NT2/D1 (cell line): ENCODE results near the gene ZNF592.

Experiments
- DNase-seq: peaks from one replicate; pipeline ENCODE4 v3.0.0-alpha.2; 2011; ENCODE audit warnings: low read depth, low spot score
- H3K27me3 ChIP-seq: 2 replicates; pipeline ENCODE4 v1.6.0; 2011; ENCODE audit warnings: mild to moderate bottlenecking; ENCODE audit not compliant: insufficient read length, insufficient read depth
- H3K36me3 ChIP-seq: 2 replicates; pipeline ENCODE4 v1.6.1; 2011; ENCODE audit warnings: mild to moderate bottlenecking, low read length, mixed read lengths; ENCODE audit not compliant: insufficient read depth, insufficient read length
- H3K4me1 ChIP-seq: 2 replicates; pipeline ENCODE4 v1.5.1; 2011; ENCODE audit not compliant: insufficient read depth, insufficient read length
- H3K4me3 ChIP-seq: 2 replicates; pipeline ENCODE4 v1.5.1; 2011; ENCODE audit warnings: low read depth; ENCODE audit not compliant: insufficient read length
- H3K9ac ChIP-seq: 2 replicates; pipeline ENCODE4 v1.6.0; 2011; ENCODE audit warnings: low read depth; ENCODE audit not compliant: insufficient read length
- H3K9me3 ChIP-seq: 2 replicates; pipeline ENCODE4 v1.5.1; 2011; ENCODE audit warnings: mild to moderate bottlenecking, low read length; ENCODE audit not compliant: insufficient read depth
- SUZ12 ChIP-seq: IDR thresholded peaks from 2 replicates; pipeline ENCODE4 v1.6.1; 2011; ENCODE audit not compliant: insufficient read length, insufficient read depth; ENCODE audit errors: extremely low read depth
- YY1 ChIP-seq: IDR thresholded peaks from 2 replicates; pipeline ENCODE4 v1.6.1; 2011; ENCODE audit not compliant: insufficient read length, insufficient read depth
- ZNF274 ChIP-seq: IDR thresholded peaks from 2 replicates; pipeline ENCODE4 v1.6.1; 2011; ENCODE audit warnings: mild to moderate bottlenecking, low read depth, low read length

Gene ZNF592

GRCh38 chr15:84762840-84763572 lies 14.6 kb downstream of the ZNF592 start:
- no peak overlapping the region for H3K9ac ChIP-seq
- DNase-seq = no peak

GRCh38 chr15:84764585-84764984 lies 16.2 kb downstream of the ZNF592 start:
- Histone ChIP-seq H3K9me3 (no peaks in the 10 kb centered on the region), H3K4me3 (no peak overlapping the region), H3K27me3 (no peaks in the 10 kb centered on the region), H3K4me1 (no peaks in the 10 kb centered on the region), H3K9ac (no peak overlapping the region), H3K36me3 (peaks cover 40% of the 10 kb centered on the region)
- no peak for TF ChIP-seq YY1
- no peak for TF ChIP-seq ZNF274
- DNase-seq = no peak

More at GRCh38 chr15:84762840-84763572, 14.6 kb downstream of the ZNF592 start:
- Histone ChIP-seq H3K9me3 (no peaks in the 10 kb centered on the region), H3K36me3 (peaks cover 25% of the 10 kb centered on the region), H3K27me3 (no peaks in the 10 kb centered on the region), H3K4me1 (no peaks in the 10 kb centered on the region), H3K4me3 (no peak overlapping the region)
- no peak for TF ChIP-seq ZNF274
- no peak for TF ChIP-seq YY1
- TF ChIP-seq SUZ12 = no peak

- DNase-seq = no peak
- H3K4me1 ChIP-seq = no peaks in the 10 kb centered on the region
- TF ChIP-seq ZNF274 (no peak), YY1 (no peak), SUZ12 (no peak)
- peaks cover 43% of the 10 kb centered on the region for H3K36me3 ChIP-seq
- H3K9me3 ChIP-seq = no peaks in the 10 kb centered on the region
- no peak overlapping the region for H3K4me3 ChIP-seq
- no peak overlapping the region for H3K9ac ChIP-seq
- no peaks in the 10 kb centered on the region for H3K27me3 ChIP-seq
Measured at GRCh38 chr15:84764989-84765388, 16.6 kb downstream of the ZNF592 start.

- Histone ChIP-seq H3K36me3 (peaks cover 46% of the 10 kb centered on the region), H3K9me3 (no peaks in the 10 kb centered on the region), H3K27me3 (no peaks in the 10 kb centered on the region), H3K9ac (no peak overlapping the region), H3K4me1 (no peaks in the 10 kb centered on the region), H3K4me3 (no peak overlapping the region)
- TF ChIP-seq ZNF274 (no peak), SUZ12 (no peak), YY1 (no peak)
- DNase-seq = no peak
Measured at GRCh38 chr15:84765675-84766074, 17.3 kb downstream of the ZNF592 start.

- TF ChIP-seq SUZ12 (no peak), YY1 (no peak), ZNF274 (no peak)
- no peak for DNase-seq
- Histone ChIP-seq H3K36me3 (peaks cover 54% of the 10 kb centered on the region), H3K27me3 (no peaks in the 10 kb centered on the region), H3K9ac (no peak overlapping the region), H3K9me3 (no peaks in the 10 kb centered on the region), H3K4me1 (no peaks in the 10 kb centered on the region), H3K4me3 (no peak overlapping the region)
Measured at GRCh38 chr15:84766461-84767035, 18.2 kb downstream of the ZNF592 start.

GRCh38 chr15:84772031-84772430 lies 23.6 kb downstream of the ZNF592 start:
- Histone ChIP-seq H3K4me3 (no peak overlapping the region), H3K9ac (no peak overlapping the region), H3K36me3 (peaks cover 58% of the 10 kb centered on the region), H3K9me3 (no peaks in the 10 kb centered on the region), H3K27me3 (no peaks in the 10 kb centered on the region), H3K4me1 (no peaks in the 10 kb centered on the region)
- TF ChIP-seq ZNF274 = no peak
- no peak for TF ChIP-seq YY1
- no peak for TF ChIP-seq SUZ12
- no peak for DNase-seq

- Histone ChIP-seq H3K36me3 (peaks cover 53% of the 10 kb centered on the region), H3K9me3 (no peaks in the 10 kb centered on the region), H3K9ac (no peak overlapping the region), H3K27me3 (no peaks in the 10 kb centered on the region), H3K4me1 (no peaks in the 10 kb centered on the region), H3K4me3 (no peak overlapping the region)
- TF ChIP-seq SUZ12 (no peak), ZNF274 (no peak)
- no peak for DNase-seq
Measured at GRCh38 chr15:84772467-84772866, 24.1 kb downstream of the ZNF592 start.

GRCh38 chr15:84773716-84774115 lies 25.3 kb downstream of the ZNF592 start:
- TF ChIP-seq SUZ12 = no peak
- TF ChIP-seq ZNF274 = no peak
- no peak for TF ChIP-seq YY1
- H3K4me3 ChIP-seq = no peak overlapping the region
- H3K36me3 ChIP-seq = peaks cover 50% of the 10 kb centered on the region
- H3K9ac ChIP-seq = no peak overlapping the region
- no peaks in the 10 kb centered on the region for H3K9me3 ChIP-seq
- no peaks in the 10 kb centered on the region for H3K4me1 ChIP-seq
- DNase-seq = no peak
- H3K27me3 ChIP-seq = no peaks in the 10 kb centered on the region
